Mesenchymal stem cell (in vitro differentiated cells and primary cell): ENCODE measurements around the gene KLHL18.

Experiments
- DNase-seq: peaks from one replicate; pipeline ENCODE4 v3.0.0-alpha.2; 2013
- H2AFZ ChIP-seq: one replicate; pipeline ENCODE4 v1.6.1; 2013; ENCODE audit warnings: low read depth, mild to moderate bottlenecking, control low read depth, inconsistent platforms, low read length, moderate library complexity
- H2AK5ac ChIP-seq: 2 replicates; pipeline ENCODE4 v1.6.1; 2013; ENCODE audit warnings: low read length, moderate library complexity, mild to moderate bottlenecking, inconsistent platforms; ENCODE audit not compliant: severe bottlenecking
- H2BK120ac ChIP-seq: one replicate; pipeline ENCODE4 v1.6.1; 2013; ENCODE audit warnings: low read depth, mild to moderate bottlenecking, inconsistent platforms, low read length, moderate library complexity
- H2BK12ac ChIP-seq, 2 experiments: one replicate each; pipeline ENCODE4 v1.6.1; 2013; ENCODE audit warnings: inconsistent platforms in 2 of 2, low read length in 2 of 2, mild to moderate bottlenecking in 2 of 2, moderate library complexity in 2 of 2, control low read depth in 1 of 2
- H2BK15ac ChIP-seq: one replicate; pipeline ENCODE4 v1.6.1; 2013; ENCODE audit warnings: mild to moderate bottlenecking, low read depth, inconsistent platforms; ENCODE audit not compliant: poor library complexity, severe bottlenecking
- H2BK5ac ChIP-seq: 2 replicates; pipeline ENCODE4 v1.6.1; 2013; ENCODE audit warnings: low read depth, mild to moderate bottlenecking, low read length, control low read depth, inconsistent platforms; ENCODE audit not compliant: poor library complexity, severe bottlenecking
- H3K14ac ChIP-seq, 2 experiments: one replicate each; pipeline ENCODE4 v1.6.1; 2013; ENCODE audit warnings: inconsistent platforms in 2 of 2, low read length in 2 of 2, control low read depth in 1 of 2, mild to moderate bottlenecking in 1 of 2, moderate library complexity in 1 of 2
- H3K18ac ChIP-seq, 2 experiments: one replicate each; pipeline ENCODE4 v1.6.1; 2013; ENCODE audit warnings: inconsistent platforms in 2 of 2, low read length in 2 of 2, control low read depth in 1 of 2, low read depth in 1 of 2, mild to moderate bottlenecking in 1 of 2
- H3K23ac ChIP-seq, 2 experiments: one replicate each; pipeline ENCODE4 v1.6.1; 2013; ENCODE audit warnings: inconsistent platforms in 2 of 2, low read length in 2 of 2, mild to moderate bottlenecking in 2 of 2, moderate library complexity in 2 of 2, control low read depth in 1 of 2
- H3K27ac ChIP-seq: 2 replicates; pipeline ENCODE4 v1.5.1; 2013; ENCODE audit warnings: mild to moderate bottlenecking, moderate library complexity, low read length, control low read depth, inconsistent platforms; ENCODE audit not compliant: poor library complexity, severe bottlenecking
- H3K27me3 ChIP-seq, 2 experiments: 2 replicates each; pipeline versions ENCODE4 v1.6.1 to v1.7.0; 2013; ENCODE audit warnings: low read length in 2 of 2, mild to moderate bottlenecking in 2 of 2, moderate library complexity in 2 of 2, control low read depth in 1 of 2, inconsistent platforms in 1 of 2; ENCODE audit not compliant: control insufficient read depth in 1 of 2, insufficient read depth in 1 of 2
- H3K36me3 ChIP-seq, 2 experiments: 2 replicates each; pipeline versions ENCODE4 v1.6.1 to v1.7.0; 2013; ENCODE audit warnings: low read length in 2 of 2, control low read depth in 1 of 2, inconsistent platforms in 1 of 2, low read depth in 1 of 2, mild to moderate bottlenecking in 1 of 2; ENCODE audit not compliant: insufficient read depth in 2 of 2, control insufficient read depth in 1 of 2
- H3K4ac ChIP-seq, 2 experiments: one replicate each; pipeline ENCODE4 v1.6.1; 2013; ENCODE audit warnings: inconsistent platforms in 2 of 2, low read length in 2 of 2, mild to moderate bottlenecking in 2 of 2, moderate library complexity in 2 of 2, control low read depth in 1 of 2, low read depth in 1 of 2
- H3K4me1 ChIP-seq: 2 replicates; pipeline ENCODE4 v1.6.1; 2013; ENCODE audit warnings: low read depth, low read length, control low read depth; ENCODE audit not compliant: control insufficient read depth, insufficient read depth
- H3K4me2 ChIP-seq: 2 replicates; pipeline ENCODE4 v1.6.1; 2013; ENCODE audit warnings: low read length, mild to moderate bottlenecking, inconsistent platforms; ENCODE audit not compliant: poor library complexity, severe bottlenecking
- H3K4me3 ChIP-seq, 2 experiments: 2 replicates each; pipeline versions ENCODE4 v1.5.1 to v1.7.0; 2013; ENCODE audit warnings: low read length in 2 of 2, mild to moderate bottlenecking in 2 of 2, control low read depth in 1 of 2, low read depth in 1 of 2; ENCODE audit not compliant: insufficient read depth in 1 of 2
- H3K79me1 ChIP-seq: replicated peaks from 2 replicates; pipeline ENCODE4 v1.6.1; 2013; ENCODE audit warnings: mild to moderate bottlenecking, control low read depth, low read length, inconsistent platforms; ENCODE audit not compliant: poor library complexity, severe bottlenecking
- H3K9ac ChIP-seq: 2 replicates; pipeline ENCODE4 v1.7.0; 2013; ENCODE audit warnings: mild to moderate bottlenecking, low read length, moderate library complexity
- H3K9me3 ChIP-seq: 2 replicates; pipeline ENCODE4 v1.7.0; 2013; ENCODE audit warnings: mild to moderate bottlenecking, low read length; ENCODE audit not compliant: control insufficient read depth
- H4K8ac ChIP-seq: one replicate; pipeline ENCODE4 v1.6.1; 2013; ENCODE audit warnings: inconsistent platforms, mild to moderate bottlenecking, low read length, moderate library complexity
- H4K91ac ChIP-seq: one replicate; pipeline ENCODE4 v1.6.1; 2013; ENCODE audit warnings: mild to moderate bottlenecking, low read length, inconsistent platforms
- WGBS: methylation state at CpG from one replicate; pipeline ENCODE4 v1.1.7; 2013; ENCODE audit warnings: mixed read lengths; 5-methylcytosine and 5-hydroxymethylcytosine counted together

KLHL18 gene

GRCh38 chr3:47342151-47342550 is 59.4 kb downstream of the KLHL18 start:
- Histone ChIP-seq H3K79me1 (peaks cover 8% of the 10 kb centered on the region), H2AFZ (no peak overlapping the region), H2BK12ac (no peak overlapping the region), H3K9me3 (no peaks in the 10 kb centered on the region), H3K14ac (no peak overlapping the region), H4K91ac (no peak overlapping the region), H3K27me3 (no peaks in the 10 kb centered on the region), H2BK15ac (no peak overlapping the region), H3K36me3 (peaks cover 58 to 85% of the 10 kb centered on the region in 2 experiments), H3K4me2 (no peak overlapping the region), H2AK5ac (no peak overlapping the region), H3K9ac (no peak overlapping the region), H3K27ac (no peak overlapping the region), H3K4me3 (no peak overlapping the region), H2BK120ac (no peak overlapping the region), H3K18ac (no peak overlapping the region), H2BK5ac (no peak overlapping the region), H3K4ac (no peak overlapping the region), H3K23ac (no peak overlapping the region), H4K8ac (no peak overlapping the region), H3K4me1 (peaks cover 1% of the 10 kb centered on the region)
- WGBS: 97% methylated on average over 2 of the region's 2 CpGs
- no peak for DNase-seq

- no peak overlapping the region for H4K8ac ChIP-seq
- peaks cover 51 to 78% of the 10 kb centered on the region in 2 experiments for H3K36me3 ChIP-seq
- no peak overlapping the region for H2AFZ ChIP-seq
- H3K14ac ChIP-seq: no peak overlapping the region
- no peak overlapping the region for H3K27ac ChIP-seq
- H3K79me1 ChIP-seq: peaks cover 7% of the 10 kb centered on the region
- H3K18ac ChIP-seq: no peak overlapping the region
- no peak for DNase-seq
- H3K23ac ChIP-seq: no peak overlapping the region
- no peak overlapping the region for H3K4ac ChIP-seq
- no peak overlapping the region for H4K91ac ChIP-seq
- no peaks in the 10 kb centered on the region for H3K27me3 ChIP-seq
- no peak overlapping the region for H2BK12ac ChIP-seq
- H2BK5ac ChIP-seq: no peak overlapping the region
- H2BK120ac ChIP-seq: no peak overlapping the region
- no peak overlapping the region for H2BK15ac ChIP-seq
- H3K4me2 ChIP-seq: no peak overlapping the region
- H3K9ac ChIP-seq: no peak overlapping the region
- H3K4me3 ChIP-seq: no peak overlapping the region
- peaks cover 1% of the 10 kb centered on the region for H3K4me1 ChIP-seq
- H2AK5ac ChIP-seq: no peak overlapping the region
- H3K9me3 ChIP-seq: no peaks in the 10 kb centered on the region
These were observed 60.1 kb downstream of the KLHL18 start for GRCh38 chr3:47342812-47343211.

DNA sequence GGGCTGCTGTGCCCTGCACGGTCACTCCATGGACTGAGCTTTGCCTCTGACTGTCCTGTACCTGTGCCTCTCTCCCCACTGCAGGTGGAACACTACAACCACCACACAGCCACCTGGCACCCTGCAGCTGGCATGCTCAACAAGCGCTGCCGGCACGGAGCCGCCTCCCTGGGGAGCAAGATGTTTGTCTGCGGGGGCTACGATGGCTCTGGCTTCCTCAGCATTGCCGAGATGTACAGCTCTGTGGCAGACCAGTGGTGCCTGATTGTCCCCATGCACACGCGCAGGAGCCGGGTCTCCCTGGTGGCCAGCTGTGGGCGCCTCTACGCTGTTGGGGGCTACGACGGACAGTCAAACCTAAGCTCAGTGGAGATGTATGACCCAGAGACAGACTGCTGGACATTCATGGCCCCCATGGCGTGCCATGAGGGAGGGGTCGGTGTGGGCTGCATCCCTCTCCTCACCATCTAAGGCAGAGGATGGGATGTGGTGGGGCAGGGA is 60.8 kb downstream of the KLHL18 start:
- Histone ChIP-seq H3K9ac (no peak overlapping the region), H3K4me1 (peaks cover 1% of the 10 kb centered on the region), H2BK12ac (no peak overlapping the region), H3K14ac (no peak overlapping the region), H3K9me3 (no peaks in the 10 kb centered on the region), H2AK5ac (no peak overlapping the region), H3K18ac (no peak overlapping the region), H3K36me3 (peaks cover 51 to 72% of the 10 kb centered on the region in 2 experiments), H2BK5ac (no peak overlapping the region), H3K4ac (no peak overlapping the region), H2BK15ac (no peak overlapping the region), H3K23ac (no peak overlapping the region), H4K91ac (no peak overlapping the region), H2AFZ (no peak overlapping the region), H4K8ac (no peak overlapping the region), H3K27me3 (no peaks in the 10 kb centered on the region), H3K27ac (no peak overlapping the region), H3K79me1 (peaks cover 7% of the 10 kb centered on the region), H3K4me3 (no peak overlapping the region), H2BK120ac (no peak overlapping the region), H3K4me2 (no peak overlapping the region)
- WGBS: 98% methylated on average over 17 of the region's 17 CpGs
- no peak for DNase-seq

- Histone ChIP-seq H4K91ac (no peak overlapping the region), H3K4me2 (no peak overlapping the region), H3K4me3 (no peak overlapping the region), H3K36me3 (peaks cover 47 to 61% of the 10 kb centered on the region in 2 experiments), H3K27ac (no peak overlapping the region), H2BK5ac (no peak overlapping the region), H3K79me1 (peaks cover 4% of the 10 kb centered on the region), H3K4me1 (peaks cover 1% of the 10 kb centered on the region), H2BK15ac (no peak overlapping the region), H2AFZ (no peak overlapping the region), H3K27me3 (no peaks in the 10 kb centered on the region), H3K23ac (no peak overlapping the region), H3K14ac (no peak overlapping the region), H3K9ac (no peak overlapping the region), H3K9me3 (no peaks in the 10 kb centered on the region), H3K18ac (no peak overlapping the region), H3K4ac (no peak overlapping the region), H2AK5ac (no peak overlapping the region), H4K8ac (no peak overlapping the region), H2BK120ac (no peak overlapping the region), H2BK12ac (no peak overlapping the region)
- no peak for DNase-seq
- 96% methylated on average over 6 of the region's 6 CpGs for WGBS
These were observed 62.2 kb downstream of the KLHL18 start for GRCh38 chr3:47344971-47345370.
